HG03045 (cell line): ENCODE results near the gene PPIA.
"Not testable (repeated sequence)": the region's sequence is repeated elsewhere in the genome, so short reads cannot be mapped to it uniquely, and the experiment has no call there.

ENCODE experiments used
- ATAC-seq: cut with Tn5 transposase; IDR thresholded peaks from one replicate; pipeline ENCODE4 v1.9.1; 2021; ENCODE audit warnings: mild to moderate bottlenecking, moderate library complexity; ENCODE audit not compliant: unreplicated experiment

Gene PPIA

DNA sequence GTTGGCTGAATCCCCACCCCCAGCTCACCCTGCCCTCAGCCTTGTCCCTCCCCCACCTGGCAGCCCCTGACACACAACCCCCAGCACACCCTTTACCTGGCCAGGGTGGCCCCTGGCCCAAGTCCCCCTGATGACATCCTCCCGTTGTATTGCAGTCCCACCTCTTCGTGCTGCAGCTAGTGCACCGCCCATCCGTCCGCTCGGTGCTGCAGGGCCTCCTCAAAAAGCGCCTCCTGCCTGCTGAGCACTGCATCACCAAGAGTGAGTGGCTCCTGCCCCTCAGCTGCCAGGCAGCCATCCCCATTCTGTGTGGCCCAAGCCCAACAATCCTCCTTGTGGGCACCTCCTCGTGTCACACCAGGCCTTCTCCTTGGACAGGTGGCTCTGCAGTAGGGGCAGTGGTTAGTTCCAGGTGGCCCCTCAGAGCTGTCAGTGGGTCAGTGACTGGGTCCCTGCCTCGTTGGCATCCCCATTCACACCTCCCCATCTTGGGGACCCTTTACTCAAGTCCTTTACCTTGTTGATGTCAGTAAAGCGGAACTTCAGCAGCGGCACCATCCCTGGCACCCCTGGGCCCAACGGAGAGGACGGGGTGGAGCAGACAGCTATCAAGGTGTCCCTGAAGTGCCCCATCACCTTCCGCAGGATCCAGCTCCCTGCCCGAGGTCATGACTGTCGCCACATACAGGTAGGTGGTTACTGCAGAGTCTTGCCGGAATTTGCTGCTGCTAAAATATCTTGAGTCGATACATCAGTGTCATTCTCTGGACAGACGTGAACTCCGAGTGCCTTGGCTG lies 33.6 kb upstream of the PPIA start:
- ATAC-seq = no peak

DNA sequence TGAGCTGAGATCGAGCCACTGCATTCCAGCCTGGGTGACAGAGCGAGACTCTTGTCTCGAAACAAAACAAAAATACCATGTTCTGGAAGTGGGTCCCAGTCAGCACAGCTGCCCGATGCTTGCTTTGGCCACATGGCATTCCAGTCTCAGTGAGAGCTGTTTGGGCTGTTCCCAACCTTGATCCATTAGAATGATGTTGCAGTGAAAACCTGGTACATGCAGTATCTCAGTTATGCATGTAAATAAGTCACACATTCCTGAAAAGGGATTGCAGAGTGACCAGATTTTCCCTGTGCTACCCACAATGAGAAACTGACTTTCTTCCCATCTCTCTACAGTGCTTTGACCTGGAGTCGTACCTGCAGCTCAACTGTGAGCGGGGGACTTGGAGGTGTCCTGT lies 32.4 kb upstream of the PPIA start:
- ATAC-seq = no peak

DNA sequence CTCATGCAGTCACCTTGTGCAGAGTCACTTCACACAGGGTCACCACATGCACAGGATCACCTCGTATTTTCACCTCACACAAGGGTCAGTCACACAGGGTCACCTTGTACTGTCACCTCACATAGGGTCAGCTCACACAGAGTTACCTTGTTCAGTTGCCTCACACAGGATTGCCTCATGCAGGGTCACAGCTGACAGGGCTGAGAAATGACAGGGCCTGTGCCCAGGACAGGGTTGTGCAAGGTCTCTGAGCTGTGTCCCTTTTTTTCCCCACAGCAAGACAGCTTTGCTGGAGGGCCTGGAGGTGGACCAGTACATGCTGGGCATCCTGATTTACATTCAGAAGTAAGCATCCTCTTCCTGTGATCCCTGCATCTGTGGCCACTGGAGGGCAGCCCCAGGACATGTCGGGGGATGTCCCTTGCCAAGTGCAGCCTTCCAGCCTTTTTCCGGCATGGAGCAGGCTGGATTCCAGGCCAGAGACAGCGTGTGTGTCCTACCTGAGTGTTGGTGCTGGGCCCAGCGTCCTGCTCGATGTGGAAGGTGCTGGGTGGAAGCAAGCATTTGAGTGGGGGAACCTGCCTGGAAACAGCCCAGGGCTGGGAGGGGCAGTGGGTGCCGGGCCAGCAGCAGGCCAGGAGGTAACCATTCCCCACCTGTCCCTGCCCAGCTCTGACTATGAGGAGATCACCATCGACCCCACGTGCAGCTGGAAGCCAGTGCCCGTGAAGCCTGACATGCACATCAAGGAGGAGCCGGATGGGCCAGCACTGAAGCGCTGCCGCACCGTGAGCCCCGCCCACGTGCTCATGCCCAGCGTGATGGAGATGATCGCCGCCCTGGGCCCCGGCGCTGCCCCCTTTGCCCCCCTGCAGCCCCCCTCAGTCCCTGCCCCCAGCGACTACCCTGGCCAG lies 31.6 kb upstream of the PPIA start:
- no peak for ATAC-seq

DNA sequence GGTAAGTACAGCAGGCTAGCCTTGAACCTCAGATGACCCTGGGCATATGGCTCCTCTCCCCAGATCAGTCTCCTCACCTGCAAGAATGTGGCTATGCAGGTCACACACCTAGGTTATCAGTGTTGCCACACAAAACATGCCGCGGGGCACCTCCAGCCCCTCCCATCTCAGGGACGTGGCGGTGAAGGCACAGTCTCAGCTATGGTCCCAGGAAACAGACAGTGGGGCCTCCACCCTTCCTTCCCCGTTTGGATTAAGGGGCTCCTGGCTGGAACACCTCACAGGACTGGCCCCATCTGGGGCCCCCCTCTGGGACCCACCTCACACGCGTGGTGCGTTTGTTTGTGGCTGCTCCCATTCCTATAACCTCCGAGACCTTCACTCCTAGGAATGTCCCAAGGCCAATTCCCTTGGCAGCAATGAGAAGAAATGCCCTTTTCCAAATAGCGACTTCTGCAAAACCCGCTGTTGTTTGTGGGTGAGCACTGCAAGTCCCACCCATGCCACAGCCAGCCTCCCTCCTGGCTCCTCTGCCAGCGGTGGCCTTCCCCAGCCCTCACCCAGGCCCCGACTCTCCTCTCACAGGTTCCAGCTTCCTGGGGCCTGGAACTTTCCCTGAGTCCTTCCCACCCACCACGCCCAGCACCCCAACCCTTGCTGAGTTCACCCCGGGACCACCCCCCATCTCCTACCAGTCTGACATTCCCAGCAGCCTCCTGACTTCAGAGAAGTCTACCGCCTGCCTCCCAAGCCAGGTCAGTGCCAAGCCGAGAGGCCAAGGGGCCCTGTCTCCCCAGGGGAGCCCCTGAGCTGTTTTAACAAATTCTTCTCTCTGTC lies 30.7 kb upstream of the PPIA start:
- no peak for ATAC-seq

DNA sequence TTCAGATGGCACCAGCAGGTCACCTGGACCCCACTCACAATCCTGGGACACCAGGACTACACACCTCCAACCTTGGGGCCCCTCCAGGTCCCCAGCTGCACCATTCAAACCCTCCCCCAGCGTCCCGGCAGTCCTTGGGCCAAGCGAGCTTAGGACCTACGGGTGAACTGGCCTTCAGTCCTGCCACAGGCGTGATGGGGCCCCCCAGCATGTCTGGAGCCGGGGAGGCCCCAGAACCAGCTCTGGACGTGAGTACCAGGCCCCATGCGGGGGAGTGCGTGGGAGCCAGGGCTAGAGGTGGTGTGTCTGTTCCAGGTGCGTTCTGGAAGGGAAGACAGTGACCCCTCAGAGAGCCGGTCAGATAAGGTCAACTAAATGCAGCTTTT lies 30.1 kb upstream of the PPIA start:
- no peak for ATAC-seq

DNA sequence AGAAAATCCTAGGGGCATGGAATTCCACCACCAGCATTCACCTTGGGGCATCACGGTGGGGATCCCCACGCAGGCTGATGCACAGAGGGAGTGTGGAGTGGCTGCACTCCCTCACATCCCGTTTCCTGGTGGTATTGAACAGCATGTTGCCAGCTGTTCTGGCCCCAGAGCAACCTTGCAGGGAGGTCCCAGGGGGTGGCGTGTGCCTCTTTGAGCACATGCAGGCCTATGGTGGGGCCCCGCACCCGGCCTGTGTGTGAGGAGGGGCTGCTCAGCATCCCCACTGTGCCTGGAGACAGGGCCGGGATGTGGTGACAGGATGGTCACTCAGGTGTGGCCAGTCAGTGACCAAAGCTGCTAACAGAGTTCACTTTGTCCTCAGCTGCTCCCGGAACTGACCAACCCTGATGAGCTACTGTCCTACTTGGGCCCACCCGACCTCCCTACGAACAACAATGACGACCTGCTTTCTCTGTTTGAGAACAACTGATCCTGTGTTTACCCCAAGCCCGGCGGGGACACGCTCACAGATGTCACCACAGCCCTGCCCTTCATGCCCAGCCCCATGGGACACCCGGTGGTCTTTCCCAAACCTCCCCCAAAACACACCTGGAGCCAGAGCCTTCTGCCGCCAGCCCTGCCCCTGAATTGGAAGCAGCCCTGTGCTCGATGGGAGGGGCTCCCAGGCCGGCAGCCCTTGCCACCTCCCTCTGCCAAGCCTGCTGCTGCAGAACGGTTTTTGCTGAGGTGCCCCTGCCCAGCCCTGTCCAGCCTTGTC lies 29.2 kb upstream of the PPIA start:
- ATAC-seq = no peak

DNA sequence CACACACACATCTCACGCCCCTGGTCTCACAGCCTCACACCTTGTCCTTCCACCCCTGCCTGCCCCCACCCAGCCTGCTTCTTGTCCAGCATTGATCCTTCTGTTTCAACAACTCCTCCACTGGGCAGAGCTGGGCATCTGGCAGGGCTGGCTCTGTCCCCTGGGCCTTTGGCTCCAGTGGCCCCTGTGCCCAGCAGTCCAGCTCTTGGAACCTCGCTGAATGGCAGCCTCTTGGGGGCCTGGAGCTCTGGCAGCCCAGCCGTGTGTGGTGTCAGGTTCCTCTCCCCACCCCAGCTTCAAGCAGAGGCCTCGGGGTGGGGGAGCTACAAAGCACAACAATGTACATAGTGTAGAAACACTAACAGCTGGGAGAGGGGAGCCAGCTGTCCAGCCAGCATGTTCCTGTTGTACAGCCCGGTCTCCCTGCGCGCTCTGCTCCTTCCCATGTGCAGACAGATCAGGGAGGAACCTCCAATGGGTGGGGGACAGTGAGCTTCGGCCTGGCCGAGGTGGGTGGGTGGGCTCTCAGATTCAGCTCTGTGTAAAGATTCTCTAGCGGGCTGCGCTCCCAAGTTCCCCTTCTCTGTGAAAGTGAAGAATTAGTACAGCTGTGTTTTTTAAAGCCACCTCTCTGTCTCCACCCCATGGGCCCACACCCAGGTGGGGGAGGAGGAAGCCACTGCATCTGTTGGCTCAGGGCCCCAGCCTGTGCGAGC lies 28.4 kb upstream of the PPIA start:
- ATAC-seq = no peak

DNA sequence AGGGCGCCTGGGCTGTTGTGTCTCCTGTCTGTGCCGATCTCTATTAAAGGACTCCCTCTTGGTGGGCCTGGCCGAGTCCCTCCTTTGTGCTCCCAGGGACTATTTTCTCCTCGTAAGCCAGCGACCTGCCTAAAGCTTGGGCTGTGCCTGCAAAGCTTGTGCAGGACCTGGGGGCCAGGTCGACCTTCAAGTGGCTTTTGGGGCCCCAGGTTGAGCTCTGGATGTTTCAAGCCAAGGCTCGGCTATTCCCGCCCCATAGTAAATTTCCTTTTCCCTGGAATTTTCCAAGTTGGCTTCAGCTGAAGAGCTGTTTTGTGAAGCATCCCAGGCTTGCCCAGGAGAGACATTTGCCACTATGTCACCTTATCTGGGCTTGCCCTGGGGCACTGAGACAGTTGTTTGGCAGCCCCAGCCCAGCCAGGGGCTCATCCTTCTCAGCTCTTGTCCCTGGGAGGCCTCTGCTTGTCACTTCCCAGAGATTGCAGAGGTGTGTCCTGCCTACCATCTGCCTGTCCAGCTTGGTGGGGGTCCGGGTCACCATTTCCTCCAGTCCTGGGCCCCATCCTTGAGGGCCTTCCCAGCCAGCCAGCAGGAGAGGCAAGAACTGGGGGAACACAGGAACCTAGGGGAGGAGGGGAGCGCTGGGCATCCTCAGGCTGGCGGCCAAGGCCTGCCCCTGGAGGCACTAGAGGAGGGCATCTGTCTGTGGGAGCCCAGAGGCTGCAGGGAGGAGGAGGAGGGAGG lies 27.7 kb upstream of the PPIA start:
- ATAC-seq = no peak

DNA sequence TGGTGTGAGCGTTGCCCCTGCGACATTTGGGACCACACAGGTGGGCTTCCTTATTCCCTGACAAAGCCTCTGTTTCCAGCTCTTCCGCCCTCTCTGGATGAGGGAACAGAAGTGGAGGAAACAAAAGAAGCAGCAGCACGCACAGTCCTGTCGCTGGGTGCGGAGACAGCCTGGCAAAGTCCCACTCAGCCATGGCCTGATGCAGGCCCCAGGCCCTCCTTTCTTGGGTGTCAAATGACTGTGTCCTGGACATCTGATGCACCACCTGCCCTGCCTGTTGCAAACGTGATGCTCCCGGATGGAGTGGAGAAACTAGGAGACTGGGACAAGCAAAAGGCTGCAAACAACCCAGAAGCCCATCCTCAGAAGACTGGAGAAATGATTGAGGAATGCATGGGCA lies 27.1 kb upstream of the PPIA start:
- no peak for ATAC-seq

DNA sequence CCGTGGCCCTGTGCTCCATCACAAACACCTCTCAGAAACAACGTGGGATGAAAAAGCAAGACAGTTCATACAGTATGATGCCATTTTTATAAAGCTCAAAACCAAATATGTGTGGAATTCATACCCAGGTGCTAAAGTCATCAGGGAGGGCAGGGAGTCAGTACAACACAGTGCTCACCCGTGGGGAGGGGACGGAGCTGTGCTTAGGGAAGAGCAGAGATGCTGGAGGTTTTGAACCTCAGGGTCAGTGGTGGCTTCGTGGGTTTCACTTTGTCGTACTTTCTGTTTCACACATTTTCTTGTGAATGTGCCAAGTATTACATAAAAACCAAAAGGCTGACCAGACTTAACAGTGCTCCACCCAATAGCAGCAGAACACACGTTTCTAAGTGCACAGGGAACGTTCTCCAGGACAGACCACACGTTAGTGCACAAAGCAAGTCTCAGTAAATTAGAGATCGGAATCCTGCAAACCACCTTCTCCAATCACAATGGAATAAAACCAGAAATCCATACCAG lies 26.6 kb upstream of the PPIA start:
- ATAC-seq = peak; percentile 59

DNA sequence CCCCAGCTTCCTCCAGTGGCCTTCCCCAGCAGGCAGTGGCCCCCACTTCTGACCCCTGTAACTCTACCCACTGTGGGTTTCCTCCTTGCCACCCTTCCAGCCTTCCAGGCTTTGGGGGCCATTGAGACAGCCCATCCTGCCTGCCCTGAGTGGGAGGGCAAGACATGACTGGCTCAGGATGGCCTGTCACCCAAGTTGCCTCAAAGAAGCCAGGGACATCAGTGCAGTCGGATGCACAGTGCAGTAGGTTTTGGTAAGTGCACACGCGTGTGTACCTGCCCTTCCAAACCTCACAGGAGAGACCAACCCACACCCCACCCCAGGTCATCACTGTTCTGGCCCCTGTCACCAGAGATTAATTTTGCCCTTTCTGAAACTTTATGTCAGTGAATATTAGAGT lies 25.1 kb upstream of the PPIA start:
- no peak for ATAC-seq

DNA sequence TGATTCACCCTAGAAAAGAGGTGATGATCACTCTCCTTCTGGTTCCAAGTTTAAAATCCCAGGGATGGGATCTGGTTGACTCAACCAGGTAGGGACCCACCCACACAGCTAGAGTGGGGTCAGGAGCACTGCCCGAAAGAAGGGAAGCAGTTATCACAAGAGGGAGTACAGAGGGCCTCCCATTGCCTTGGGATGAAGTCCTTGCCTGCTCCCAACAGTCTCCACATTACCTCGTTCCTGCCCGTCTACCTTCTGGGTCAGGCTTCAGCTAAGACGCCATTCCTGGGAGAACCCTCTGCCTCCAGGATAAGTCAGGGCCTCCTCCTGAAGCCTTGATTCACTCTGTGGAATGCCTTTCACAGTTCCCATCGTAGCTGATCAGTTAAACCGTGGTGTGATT lies 24.0 kb upstream of the PPIA start:
- no peak for ATAC-seq

DNA sequence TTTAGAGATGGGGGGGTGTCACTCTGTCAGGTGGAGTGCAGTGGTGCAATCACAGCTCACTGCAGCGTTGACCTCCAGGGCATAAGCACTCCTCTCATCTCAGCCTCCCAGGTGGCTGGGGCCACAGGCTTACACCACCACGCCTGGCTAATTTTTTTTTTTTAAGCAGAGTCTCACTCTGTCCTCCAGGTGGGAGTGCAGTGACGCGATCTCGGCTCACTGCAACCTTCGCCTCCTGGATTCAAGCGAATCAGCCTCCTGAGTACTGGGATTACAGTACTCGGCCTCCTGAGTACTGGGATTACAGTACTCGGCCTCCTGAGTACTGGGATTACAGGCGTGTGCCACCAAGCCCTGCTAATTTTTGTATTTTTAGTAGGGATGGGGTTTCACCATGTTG lies 23.6 kb upstream of the PPIA start:
- no peak for ATAC-seq

DNA sequence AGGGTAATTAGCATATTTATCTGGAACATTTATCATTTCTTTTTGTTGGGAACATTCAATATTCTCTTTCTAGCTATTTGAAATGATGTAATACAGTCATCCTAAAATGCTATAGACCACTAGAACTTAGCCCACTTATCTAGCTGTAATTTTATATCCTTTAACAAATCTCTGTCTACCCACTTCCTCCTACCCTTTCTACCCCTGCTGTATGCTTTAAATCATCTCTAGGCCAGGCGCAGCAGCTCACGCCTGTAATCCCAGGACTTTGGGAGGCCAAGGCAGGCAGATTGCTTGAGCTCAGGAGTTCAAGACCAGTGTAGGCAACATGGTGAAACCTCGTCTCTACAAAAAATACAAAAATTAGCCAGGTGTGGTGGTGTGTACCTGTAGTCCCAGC lies 22.0 kb upstream of the PPIA start:
- not testable (repeated sequence) for ATAC-seq

DNA sequence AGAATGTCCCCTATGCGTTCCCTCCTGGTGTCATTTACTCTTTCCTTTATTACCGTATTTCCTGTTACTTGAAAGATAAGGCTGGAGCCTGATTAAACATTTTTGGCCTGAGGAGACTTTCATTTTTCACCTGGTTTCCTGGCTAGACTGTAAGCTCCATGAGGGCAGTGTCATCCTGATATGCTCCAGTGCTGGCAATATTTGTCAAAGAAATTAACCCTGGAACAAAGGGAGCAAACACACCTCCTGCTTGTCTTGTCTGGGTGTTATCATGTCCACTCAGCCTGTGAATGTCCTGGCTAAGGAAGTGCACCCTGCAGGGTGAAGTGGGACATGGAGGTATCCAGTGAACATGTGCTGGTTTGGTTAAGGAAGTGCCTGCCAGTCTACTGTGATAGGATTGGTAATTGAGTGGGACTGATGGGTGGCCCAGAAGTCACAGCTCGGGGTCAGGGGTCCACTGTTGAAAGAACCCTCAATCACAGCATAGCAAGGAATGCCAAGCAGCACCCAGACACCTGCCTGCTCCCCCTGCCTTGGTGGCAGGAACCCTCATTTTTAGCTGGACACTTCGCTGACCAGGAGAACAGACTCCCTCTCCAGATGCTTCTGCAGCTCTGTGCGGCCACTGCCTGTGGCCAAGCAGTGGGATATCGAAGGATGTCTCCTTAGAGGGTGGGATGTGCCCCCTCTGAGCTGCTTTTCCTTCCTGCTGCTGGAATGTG lies 20.9 kb upstream of the PPIA start:
- ATAC-seq = no peak

DNA sequence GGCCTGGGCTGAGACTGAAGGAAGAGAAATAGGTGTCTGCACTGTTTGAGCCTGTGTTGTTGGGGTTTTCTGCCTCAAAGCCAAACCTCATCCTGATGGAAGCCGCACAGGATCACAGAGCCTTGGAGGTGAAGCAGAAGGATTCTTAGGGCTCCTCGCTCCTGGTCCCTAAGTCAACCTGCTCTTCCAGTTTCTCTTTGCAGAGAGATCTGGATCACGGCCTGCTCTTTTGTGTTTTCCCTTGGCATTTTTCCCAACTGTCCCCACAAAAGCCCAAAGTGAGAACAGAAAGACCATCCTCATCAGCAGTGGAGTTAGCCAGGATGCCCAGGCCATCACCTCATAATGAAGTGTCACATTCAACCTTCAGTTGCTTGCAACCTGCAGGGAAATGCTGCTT lies 20.3 kb upstream of the PPIA start:
- ATAC-seq = no peak

DNA sequence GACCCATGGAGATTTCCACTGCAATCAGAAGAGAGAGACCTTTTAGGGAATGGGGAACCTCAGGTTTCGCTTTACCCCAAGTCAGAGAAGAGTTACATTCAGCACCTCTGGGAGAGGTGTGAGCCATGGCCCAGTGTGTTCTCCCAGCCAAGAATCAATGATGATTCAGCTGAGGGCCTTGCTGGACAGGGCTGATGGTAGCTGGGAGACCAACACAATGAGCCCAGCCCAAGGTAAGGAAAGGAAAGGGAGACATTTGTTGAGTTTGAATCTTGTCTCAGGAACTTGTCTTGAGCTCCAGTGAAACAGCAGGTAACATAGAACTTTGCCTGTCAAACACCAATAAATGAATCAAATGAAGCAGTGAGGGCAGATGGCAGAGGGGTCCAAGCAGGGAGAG lies 14.0 kb upstream of the PPIA start:
- ATAC-seq = no peak

DNA sequence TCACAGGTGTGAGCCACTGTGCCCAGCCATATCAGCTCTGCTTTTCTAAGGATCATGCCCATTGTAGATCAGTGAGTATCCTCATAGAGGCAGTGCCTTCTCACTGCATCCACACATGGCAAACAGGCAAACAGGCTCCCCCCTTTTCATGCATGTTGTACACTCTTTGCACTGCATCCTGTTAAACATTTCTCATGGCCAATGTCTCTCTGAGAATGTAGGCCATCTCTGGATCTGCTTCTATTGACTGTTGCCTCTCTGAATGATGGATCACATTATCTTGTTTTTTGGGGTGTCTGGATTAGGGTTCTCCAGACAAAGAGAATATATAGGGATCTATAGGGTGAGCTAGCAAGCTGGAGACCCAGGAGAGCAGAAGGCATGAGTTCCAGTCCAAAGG lies 13.1 kb upstream of the PPIA start:
- ATAC-seq = no peak
